ENCODE results near the gene ARHGAP26.
A peak's percentile ranks its signal among the peaks of the same experiment; 100 is the strongest.

Gene ARHGAP26

DNA sequence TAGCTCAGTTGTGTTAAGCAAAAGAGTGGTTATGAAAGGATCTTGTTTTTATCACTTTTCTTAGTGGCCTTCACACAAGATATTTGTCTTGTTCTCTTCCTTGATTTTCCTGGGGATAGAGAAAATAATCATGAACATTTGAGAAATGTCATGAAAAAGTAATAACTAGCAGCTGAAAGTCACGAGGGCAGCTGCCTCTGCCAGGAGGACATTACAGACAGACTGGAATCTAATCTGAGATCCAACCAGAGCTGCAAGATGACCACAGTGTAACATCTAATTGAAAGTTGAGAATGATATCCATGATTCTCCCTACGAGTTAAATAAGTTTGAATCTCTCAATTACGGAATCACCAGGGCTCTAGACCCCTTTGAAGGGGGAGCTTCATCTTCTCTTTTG lies 274.9 kb downstream of the ARHGAP26 start:
- no peak for DNase-seq (ENCODE audit: low spot score)

DNA sequence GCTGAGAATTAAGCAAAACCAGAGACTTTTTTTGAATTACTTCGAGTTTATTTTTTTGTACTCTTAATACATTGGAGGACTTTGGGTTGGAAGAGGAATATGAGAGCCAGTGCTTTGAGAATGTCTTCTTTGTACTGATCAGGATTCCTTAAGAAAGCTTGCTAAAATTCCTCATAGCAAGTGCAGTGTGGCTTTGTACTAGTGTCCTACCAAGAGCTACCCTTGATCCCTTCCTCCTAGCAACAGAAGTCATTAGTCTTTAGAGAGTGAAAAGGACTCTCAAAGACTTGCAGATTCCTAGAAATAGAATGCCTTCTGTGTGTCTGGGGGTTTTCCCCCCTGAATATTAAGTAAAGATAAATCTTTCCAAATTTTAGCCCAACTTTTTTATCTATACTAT lies 276.1 kb downstream of the ARHGAP26 start:
- DNase-seq (ENCODE audit: low spot score), result no peak

- no peak for DNase-seq (ENCODE audit: low spot score)
Measured at GRCh38 chr5:143047091-143047490, 276.9 kb downstream of the ARHGAP26 start.

GRCh38 chr5:143050183-143050582 lies 280.0 kb downstream of the ARHGAP26 start:
- no peak for DNase-seq (ENCODE audit: low spot score)

DNA sequence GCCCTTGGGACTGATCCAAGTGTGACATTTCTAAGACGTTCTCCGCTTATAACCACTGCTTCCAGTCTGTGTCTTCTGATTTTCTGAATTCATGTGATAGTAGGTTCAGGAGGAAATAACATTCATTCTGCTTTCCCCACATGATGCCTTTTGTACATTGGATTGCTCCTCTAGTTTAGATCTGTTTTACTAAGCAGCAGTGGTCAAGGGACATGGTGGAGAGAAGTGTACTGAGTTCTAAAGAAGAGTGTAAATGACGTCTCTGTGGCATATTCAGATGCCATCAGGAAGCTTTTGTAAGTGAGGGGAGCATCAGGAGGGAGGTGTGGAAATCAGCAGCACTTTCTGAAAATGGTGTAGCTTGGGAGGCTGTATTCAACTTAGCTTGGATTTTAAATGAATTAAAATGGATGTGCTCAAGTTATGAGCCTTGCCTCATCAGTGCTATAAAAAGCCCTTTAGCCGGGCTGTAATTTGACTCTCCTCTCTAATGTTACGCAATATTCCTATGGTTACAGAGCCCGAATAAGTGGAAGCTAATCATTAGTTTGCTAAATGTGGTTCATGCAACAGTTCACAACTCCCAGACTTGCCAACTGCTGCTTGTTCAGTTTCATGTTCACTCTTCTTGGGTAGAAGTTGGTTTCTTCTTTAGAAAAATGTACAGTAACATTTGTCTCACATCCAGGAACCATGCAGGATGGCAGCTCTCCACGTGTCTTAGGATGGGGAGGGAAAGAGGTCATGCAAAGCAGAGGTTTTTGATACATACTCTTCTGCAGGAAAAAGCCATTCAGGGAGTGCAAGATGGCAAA lies 281.3 kb downstream of the ARHGAP26 start:
- DNase-seq (ENCODE audit: low spot score), result peak; percentile 32

- DNase-seq (ENCODE audit: low spot score), result no peak
Measured at GRCh38 chr5:143052967-143053682, 282.9 kb downstream of the ARHGAP26 start.

DNA sequence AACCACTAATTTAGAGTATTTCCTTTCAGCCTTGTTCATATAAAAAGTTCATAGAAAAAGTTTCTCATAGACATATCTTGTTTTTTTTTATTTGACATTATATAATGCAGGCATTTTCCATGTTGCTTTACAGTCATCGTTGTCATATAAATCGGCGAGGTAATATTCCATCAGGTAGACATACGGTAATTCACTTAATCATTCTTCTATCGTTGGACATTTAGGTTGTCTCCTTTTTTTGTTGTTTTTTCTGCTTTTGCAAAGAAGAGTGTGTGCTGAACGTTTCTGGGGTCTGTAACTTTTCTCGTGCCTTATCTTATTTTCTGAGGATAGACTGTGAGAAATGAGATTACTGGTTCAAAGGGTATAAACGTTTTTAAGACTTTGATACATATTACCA lies 283.6 kb downstream of the ARHGAP26 start:
- DNase-seq (ENCODE audit: low spot score), result no peak

- DNase-seq (ENCODE audit: low spot score), result no peak
Measured at GRCh38 chr5:143054480-143054941, 284.3 kb downstream of the ARHGAP26 start.

GRCh38 chr5:143055596-143056338 lies 285.6 kb downstream of the ARHGAP26 start:
- DNase-seq (ENCODE audit: low spot score), result no peak

DNA sequence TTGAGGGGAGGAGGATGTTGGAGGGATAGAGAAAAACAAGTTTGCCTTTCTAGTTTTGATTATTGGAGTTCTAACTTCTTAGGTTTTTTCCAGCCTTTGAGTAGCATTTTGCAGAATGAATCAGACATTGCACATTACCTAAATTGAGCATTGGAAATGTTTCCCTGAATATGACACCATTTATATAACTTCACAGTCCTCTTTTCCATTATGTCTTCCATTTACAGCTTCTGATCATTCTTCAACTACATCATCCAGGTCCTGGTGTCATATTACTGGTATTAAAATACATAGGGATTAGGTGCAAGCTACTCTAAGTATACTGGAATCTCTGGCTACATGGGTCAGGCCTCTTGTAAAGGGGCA lies 286.1 kb downstream of the ARHGAP26 start:
- DNase-seq (ENCODE audit: low spot score), result no peak

GRCh38 chr5:143056792-143057579 lies 286.8 kb downstream of the ARHGAP26 start:
- DNase-seq (ENCODE audit: low spot score), result no peak

- no peak for DNase-seq (ENCODE audit: low spot score)
Measured at GRCh38 chr5:143057580-143057999, 287.4 kb downstream of the ARHGAP26 start.

- DNase-seq (ENCODE audit: low spot score), result no peak
Measured at GRCh38 chr5:143059355-143059754, 289.2 kb downstream of the ARHGAP26 start.

GRCh38 chr5:143059976-143060765 lies 290.0 kb downstream of the ARHGAP26 start:
- no peak for DNase-seq (ENCODE audit: low spot score)

DNA sequence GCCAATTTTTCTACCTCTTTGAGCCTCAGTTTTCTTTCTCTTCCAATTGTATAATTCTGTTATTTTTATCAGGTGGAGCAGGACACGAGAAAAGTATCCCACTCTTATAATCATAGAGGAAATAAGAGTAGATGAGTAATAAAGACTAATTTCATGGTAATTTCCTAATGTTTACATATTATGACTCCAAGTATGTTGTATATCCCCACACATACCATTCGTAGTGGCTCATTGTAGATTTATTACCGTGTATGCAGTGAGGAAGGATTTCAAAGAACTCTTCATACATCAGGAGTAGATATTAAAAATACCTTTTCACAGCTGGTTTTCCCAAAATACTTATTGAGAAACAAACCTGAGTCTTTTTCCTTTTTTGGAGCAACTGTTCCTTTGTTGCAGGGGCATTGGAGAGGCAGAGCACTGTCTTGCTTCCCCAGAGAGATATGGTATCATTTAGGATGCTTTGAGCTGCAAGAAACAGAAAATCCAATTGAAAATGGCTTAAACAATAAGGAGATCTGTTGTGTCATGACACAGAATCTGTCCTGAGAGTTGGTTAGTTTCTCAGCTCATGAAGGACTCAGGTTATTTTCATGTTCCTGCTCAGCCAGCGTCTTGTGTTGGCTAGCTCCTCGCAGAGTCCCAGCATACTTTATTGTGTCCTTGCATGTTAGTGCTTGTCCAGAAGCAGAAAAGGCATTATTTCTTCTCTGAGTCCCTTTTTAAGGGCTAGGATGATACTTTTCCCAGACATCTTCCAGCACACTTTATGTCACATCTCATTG lies 291.2 kb downstream of the ARHGAP26 start:
- DNase-seq (ENCODE audit: low spot score), result no peak

- DNase-seq (ENCODE audit: low spot score), result no peak
Measured at GRCh38 chr5:143062379-143062778, 292.2 kb downstream of the ARHGAP26 start.

DNA sequence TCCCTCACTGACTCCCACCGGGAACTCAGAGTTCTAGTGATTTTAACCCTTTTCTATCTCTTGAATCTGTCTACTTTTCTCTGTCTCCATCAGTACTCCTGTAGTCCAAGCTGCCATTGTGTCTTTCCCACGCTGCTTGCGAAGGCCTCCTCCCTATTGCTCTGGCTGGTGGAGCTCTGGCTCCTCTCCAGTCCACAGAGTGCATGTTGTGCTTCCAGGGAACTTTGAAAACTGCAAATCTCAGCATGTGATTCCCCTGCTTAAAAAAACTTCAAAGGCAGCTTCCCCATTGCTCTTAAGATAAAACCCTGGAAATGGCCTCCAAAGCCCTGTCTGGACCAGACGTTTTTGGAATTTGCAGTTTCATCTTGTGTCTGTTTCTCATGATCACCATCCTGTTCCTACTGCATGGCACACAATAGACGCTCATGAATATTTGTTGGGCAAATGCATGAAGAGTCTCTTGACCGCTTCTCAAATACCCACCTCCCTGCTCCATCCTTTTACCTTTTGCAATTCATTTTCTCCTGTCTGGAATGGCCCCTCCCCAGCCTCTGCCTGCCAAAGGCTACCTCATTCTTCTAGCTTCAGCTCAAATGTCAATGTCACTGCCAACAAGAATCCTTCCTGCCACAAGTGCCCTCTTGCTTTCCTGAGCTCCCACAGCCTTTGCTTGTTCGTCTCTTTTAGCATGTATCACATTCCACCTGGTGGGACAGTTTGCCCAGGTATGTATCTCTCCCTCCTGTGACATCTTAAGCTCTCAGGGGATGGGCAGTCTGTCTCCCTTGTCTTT lies 293.2 kb downstream of the ARHGAP26 start:
- no peak for DNase-seq (ENCODE audit: low spot score)

DNA sequence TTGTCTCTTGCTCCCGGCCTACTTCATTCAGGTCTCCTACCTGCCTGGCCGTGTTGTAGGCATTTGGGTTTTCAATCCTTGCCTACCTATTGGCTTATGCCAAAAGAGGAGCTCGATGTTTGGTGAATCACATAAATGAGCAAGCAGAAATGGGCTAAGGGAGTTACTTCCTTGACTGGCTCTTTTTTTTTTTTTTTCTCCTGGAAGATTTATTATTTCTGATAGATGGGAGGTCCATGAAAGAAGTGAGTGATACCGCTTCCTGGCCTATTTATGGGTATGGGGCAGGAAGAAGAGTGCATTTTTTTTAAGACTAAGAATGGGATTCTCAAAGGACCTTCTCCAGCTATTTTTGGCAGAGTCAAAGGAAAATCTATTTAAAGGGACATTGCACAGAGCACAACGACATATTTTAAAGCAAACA lies 294.1 kb downstream of the ARHGAP26 start:
- DNase-seq (ENCODE audit: low spot score), result no peak

DNA sequence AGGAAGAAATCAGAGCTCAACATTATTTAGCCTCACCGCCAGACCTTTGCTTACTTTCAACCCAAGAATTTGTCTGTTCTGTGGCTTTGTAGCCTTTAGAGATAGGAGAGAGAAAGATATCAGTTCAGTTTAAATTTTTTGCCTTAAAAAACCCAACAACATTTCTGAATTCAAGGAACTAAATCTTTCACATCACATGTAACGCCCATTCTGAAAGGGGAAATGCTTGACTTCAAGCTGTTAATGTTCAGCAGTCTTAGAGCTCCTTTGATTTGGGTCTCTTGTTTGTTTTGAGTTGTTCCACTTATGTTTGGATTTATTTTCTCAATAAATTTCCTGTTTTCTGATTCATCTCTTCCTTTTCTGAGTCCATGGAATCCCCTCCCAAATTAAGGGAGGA lies 294.5 kb downstream of the ARHGAP26 start:
- no peak for DNase-seq (ENCODE audit: low spot score)
